DMS153 treated with DMSO at 0.1 percent for 48 hours (cell line): Measurements from ENCODE around the gene STX19.
"Not testable (repeated sequence)": the region's sequence is repeated elsewhere in the genome, so short reads cannot be mapped to it uniquely, and the experiment has no call there.

Experiments
- DNase-seq: peaks from one replicate; lab custom pipeline; 2025; ENCODE audit not compliant: unreplicated experiment; lab: John Stamatoyannopoulos, UW

Gene STX19

DNA sequence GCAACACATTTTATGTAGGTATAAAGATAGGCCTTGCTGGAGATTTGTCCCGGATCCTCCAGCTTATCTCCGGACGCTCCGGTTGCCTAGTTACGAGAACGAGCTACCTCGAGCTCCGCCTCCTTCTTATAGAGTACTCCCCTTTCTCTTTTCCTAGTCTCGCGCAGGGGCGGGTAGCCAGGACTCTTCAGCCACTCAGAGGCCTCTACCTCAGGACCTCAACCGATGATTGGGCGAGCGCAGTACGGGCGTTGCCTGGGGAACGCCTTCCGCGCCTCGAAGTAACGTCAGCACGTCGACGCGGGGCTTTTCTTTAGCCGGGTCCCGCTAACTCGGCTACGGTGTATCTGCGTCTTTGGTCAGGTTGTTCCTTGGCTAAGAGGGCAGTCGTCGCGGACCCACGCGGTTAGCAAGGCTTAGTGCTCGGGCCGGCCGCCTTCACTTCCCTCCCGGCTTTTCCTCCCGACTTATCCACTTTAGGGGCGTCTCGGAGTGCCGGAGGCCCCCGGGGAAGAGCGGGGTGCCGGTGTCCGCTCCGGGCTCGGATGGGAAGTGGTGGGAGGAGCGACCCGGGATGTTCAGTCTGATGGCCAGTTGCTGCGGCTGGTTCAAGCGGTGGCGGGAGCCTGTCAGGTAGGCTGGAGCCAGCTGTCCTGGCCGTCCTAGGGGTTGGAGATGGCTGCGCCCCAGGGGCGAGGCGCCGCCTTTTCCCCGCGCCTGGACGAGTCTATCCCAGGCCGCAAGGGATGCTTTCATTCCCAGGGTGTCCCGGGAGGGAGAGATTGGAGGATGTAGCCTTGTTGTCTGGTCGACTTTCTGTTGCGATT lies 48.3 kb downstream of the STX19 start, which contains the start of gene ARL13B:
Gene ARL13B, plus strand, starts transcription at position 306 of the 827 bp plus-strand sequence. Its CDS starts 269 bp downstream, at position 575.
- peak; percentile 98 for DNase-seq

DNA sequence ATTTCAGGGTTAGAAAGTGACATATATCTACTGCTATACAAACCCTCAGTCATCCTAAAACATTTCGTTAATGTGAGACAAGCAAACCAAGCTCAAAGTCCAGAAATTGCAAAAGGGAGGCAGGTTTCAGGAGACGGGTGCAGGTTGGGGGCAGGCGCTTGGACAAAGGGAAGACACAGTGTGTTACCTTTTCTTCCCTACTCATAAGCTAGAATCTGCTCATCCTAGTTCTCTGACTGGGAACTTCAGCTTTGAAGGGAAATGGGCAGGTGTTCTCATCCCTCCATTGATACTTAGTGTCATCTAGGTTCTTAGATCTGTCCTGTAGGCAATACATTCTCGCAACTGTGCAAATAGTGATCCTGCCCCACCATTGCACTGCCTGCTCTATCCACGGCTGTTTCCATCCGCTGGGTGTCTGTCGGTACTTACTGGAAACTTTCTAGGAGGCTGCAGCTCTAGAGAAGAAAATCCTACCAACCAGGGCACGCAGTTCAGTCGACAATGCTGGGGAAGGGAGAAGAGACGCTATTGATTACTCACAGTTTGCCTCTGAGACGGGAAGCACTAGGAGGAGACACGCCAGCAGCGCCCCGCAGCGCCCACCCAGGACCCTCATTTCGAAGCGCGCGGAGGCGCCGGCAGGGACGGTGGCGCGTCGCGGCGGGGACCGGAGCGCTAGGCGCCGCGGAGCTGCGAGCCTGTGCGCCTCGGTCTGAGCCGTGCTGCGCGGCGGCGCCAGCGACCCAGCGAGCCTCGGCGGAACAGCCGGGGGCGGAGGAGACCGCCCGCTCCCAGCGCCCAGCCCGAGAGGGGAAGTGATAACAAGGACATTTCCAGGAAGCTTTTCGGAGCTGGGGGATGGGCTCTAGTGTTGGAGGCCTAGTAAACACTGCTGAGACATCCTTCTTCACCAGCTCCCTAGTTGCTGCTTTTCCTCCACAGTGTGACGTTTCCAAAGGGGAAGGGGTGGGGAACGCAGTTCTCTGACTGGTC lies 55.0 kb downstream of the STX19 start, which contains the start of gene PROS1:
Gene PROS1, minus strand, starts transcription at position 766 of the 996 bp plus-strand sequence. Its CDS starts 147 bp downstream, at position 619.
- peak; percentile 12 for DNase-seq

DNA sequence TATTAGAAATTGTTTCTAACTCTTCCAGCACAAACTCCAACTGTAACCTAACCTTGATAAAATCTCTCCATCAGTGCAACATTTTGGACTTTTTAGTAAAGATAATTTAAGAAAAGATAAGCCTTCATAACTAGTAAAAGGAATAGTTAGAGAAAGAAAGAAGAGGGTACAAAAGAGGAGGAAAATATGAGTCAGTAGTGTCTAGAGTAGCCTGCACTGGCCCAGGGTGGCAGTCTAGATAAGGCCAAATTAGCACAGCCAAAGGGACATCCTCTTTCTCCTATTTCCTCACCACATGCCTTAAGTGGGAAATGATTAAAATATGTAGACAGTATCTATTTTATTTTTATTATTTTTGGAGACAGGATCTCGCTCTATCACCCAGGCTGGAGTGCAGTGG lies 58.4 kb downstream of the STX19 start:
- no peak for DNase-seq

DNA sequence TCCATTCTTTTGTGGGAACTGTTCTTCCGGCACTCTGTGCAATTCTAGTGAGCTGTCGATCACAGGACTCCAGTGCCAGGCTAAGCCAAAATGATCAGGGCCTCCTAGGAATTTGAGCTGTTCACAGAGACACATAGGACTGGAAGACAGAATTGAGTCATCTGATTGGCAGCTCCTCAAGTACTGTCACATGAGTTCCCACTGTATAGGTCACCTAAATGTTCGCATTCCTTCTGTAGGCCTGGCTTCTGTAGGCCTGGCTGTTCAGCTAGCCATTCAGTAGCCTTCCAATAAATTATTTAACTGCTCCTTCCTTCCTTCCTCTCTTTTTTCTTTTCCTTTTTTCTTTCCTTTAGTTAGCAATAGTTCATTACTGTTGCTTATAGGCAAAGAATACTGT lies 59.0 kb downstream of the STX19 start:
- no peak for DNase-seq

- DNase-seq: not testable (repeated sequence)
These were observed 63.3 kb downstream of the STX19 start for GRCh38 chr3:93965106-93965505.
